Fibroblast of upper back skin (primary cell): ENCODE results near the gene ATP6V1B1.

Source experiments
- DNase-seq: peaks from one replicate; pipeline ENCODE4 v3.0.0-alpha.2; 2013

ATP6V1B1 gene

DNA sequence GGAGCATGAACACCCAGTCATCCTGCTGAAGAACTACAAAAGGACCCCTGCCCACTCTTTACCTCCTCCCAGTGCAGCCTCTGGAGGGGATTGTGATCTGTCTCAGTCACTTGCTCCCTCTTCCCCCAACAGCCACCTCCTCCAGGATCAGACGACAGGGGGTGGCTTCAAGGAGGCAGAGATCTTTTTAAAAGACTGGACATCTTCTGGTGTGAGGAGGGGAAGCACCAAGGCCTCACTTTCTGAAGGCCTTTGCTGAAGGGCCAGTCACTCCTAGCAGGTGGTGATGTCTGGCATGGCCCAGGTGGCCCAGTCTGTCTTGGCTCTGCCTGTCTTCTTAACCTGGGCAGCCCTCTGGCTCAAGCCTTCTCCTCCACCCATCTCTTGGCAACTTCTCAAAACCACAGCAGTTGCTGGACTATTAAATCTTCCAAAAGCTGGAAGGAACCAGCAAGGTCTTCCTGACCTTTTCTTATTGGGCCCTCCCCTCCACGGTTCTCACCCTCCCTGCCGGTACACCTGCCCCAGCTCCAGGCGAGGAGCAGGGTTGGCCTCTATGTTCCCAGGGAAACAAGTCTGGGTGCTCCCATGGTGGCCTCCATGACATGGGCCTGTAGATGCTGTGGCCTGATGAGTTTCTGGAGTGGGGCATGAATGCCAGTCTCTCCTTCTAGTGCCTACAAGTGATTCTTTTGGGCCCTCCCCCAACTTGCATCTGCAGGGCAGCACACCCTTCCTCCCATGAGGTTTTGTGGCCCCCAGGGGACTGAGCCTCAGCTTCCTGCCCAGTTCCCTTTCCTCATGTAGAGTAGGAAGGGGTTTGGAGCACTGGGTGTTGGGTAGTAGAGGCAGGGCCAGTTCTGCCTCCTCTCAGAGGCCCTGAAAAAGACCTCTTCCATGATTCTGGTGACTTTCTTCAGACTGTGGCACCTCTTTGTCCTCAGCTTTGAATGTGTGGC lies 5.0 kb upstream of the ATP6V1B1 start:
- DNase-seq: no peak

DNA sequence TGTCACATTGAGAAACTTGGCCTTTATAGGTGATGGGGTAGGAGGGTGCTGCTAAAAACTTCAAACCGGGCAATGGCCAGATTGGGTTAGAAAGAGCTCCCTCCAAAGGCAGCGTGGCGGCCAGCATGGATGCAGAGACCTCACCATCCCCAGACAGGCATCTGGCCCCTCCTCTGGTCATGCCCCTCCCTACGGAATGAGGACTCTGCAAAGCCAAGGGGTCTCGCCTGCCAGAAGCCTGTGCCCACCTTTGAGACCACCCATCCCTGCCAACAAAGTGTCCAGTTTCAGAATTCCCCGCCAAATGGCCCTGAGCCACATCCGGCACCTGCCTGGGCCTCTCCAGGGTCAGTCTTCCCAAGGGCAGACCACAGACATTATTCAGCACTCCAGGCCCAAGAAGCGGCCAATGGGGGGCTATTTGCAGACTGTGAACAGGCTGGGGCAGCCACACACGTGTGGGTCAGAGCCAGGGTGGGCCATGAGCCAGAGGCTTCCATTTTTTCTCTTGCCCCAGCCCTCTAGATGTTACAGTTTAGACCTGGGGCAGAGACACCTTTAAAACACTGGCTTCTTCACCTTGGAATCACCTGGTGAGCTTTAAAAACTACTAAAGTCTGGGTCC lies 4.2 kb upstream of the ATP6V1B1 start:
- DNase-seq: no peak

DNA sequence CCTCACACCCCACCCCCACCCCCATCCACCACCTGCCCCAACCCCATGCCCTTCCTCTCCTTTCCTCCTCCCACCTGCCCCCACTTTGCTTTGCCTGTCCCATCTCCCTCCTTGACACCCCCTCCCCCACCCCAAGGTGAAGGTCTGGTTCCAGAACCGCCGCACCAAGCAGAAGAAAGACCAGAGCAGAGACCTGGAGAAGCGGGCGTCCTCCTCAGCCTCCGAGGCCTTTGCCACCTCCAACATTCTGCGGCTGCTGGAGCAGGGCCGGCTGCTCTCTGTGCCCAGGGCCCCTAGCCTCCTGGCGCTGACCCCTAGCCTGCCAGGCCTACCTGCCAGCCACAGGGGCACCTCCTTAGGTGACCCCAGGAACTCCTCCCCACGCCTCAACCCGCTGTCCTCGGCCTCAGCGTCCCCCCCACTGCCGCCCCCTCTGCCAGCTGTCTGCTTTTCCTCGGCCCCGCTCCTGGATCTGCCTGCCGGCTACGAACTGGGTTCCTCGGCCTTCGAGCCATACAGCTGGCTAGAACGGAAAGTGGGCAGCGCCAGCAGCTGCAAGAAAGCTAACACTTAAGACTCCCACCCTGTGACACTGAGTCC lies 3.0 kb upstream of the ATP6V1B1 start:
- DNase-seq: no peak

DNA sequence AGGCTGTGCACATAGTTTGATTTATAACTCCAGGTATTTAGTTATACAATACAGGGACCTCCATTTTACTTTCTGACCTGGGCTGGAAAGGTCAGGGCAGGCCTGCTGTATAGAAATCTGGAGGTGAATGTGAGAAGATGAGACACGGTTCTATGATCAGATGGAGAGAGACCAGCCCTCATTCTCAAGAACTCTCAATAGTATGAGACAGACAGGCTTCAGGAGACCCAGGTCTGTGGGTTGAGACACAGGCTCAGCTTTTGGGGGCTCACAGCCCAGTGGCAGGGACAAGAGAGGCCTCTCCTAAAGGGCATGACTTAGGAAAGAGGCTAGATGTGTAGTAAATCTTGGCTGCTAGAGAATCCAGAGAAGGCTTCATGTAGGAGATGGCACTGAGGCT lies 719 bp upstream of the ATP6V1B1 start:
- no peak for DNase-seq

DNA sequence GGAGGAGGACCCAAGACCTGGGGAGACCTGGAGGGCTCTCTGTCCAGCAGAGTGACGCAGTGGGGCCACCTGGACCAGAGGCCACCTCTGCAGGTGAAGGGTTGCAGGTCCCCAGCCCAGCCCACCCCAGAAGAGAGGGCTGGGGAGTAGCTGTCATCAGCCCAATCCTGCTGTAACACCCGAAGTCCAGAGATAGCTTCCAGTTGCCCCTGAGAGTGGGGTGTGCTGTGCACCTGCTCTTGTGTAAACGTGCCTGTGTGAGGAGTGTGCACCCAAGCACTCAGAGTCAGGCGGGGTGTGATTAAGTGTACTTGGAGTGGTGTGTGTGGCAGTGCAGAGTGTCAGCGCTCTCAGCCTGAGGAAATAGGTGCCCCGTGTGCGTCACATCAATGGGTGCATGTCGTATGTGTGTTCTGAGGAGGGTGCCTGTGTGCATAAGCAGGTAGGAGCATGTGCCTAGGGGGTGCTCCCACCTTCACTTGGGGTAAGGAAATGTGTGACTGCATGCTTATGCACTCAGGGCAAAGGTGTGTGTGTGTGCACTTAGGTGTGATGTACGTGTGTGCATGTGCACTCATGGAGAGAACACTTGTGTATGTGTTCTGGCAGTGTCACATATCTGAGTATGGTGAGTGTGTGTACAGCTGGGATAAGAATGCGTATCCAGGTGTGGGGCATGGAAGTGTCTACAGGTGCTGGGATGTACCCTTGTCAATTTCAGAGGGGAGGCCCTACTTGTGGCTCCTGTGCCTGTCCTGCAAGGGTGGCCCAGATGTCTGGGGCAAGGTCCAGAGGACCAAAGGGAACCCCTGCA lies 672 bp downstream of the ATP6V1B1 start:
- no peak for DNase-seq

DNA sequence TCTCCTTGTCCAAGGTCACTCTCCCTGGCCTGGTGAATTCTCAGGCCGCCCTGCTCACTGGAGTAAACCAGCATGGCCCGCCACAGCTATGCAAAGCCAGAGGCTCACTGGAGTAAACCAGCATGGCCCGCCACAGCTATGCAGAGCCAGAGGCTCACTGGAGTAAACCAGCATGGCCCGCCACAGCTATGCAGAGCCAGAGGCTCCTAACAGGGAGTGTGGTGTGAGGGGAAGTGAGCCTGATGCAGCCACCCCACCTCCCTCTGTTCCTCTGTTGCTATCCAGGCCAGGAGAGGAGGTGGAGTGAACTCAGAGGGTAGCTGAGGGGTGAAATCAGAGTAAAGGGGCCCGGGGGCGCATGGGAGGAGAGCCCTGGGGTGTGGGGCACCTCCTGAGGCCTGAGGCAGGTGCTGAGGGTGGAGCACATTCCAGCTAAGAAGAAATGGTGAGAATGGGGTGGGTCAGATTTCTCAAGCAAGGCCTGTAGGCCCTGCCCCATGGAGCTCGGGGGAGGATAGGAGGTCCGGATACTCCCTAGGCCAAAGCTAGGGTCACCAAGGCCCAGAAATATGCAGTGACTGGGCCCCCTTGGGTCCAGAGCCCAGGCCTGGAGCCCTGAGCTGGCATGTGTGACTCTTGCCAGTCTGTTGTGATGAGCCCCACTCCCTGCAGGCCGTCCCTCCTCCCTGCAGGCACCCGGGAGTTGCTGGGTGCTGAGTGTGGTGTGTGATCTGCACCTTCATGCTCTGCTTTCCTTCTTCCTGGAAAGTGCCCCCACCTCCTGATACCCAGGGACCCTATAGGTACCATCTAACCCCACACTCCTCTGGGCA lies 1.5 kb downstream of the ATP6V1B1 start:
- DNase-seq: no peak

DNA sequence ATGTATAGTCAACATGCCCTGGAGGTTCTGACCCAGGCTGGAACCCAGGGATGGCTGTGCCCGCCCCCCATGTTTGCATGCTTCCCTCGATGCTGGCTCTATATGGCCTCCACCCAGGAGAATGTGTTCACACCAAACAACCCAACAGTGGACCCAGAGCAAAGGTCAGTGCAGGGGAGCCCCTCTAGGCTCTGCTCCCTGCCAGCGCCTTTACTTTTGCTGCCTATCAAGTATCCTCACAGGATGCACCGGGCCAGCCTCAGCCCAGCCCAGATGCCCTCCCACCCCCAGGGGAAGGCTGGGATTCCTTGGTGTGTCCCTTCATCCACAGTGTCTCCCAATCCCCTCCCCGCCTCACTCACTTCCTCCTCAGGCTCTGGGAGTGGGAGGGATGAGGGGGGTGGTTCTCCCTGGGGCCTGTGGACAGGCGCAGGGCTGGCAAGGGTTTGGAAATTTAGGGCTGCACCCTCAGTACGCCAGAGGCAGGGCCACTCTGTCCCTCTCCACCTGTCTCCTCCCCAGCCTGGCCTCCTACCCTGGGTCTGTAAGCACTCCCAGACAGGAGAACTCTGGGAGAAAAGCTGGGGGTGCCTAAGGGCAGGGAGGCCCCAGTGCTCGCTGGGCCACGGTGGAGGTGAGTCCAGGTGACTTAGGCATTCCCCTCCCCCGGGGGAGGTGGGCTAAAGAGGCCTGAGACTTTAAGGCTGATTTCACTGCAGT lies 2.3 kb downstream of the ATP6V1B1 start:
- DNase-seq: no peak

DNA sequence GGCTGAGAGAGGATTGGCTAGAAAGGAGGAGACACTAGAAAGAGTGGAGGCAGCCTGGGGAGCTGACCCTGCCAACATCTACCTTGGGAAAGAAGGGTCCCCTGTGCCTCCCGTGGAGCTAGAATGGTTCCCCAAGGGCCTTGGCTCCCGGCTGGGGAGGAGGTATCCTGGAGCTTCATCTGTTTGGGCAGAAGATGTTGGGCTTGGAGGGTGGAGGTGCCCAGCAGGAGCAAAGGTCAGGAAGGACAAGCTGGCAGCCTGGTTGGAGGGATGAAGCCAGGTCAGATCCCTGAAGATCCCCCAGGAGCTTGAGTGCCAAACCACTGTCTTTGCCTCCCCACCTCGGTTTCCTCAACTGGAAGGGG lies 2.9 kb downstream of the ATP6V1B1 start:
- DNase-seq: no peak

DNA sequence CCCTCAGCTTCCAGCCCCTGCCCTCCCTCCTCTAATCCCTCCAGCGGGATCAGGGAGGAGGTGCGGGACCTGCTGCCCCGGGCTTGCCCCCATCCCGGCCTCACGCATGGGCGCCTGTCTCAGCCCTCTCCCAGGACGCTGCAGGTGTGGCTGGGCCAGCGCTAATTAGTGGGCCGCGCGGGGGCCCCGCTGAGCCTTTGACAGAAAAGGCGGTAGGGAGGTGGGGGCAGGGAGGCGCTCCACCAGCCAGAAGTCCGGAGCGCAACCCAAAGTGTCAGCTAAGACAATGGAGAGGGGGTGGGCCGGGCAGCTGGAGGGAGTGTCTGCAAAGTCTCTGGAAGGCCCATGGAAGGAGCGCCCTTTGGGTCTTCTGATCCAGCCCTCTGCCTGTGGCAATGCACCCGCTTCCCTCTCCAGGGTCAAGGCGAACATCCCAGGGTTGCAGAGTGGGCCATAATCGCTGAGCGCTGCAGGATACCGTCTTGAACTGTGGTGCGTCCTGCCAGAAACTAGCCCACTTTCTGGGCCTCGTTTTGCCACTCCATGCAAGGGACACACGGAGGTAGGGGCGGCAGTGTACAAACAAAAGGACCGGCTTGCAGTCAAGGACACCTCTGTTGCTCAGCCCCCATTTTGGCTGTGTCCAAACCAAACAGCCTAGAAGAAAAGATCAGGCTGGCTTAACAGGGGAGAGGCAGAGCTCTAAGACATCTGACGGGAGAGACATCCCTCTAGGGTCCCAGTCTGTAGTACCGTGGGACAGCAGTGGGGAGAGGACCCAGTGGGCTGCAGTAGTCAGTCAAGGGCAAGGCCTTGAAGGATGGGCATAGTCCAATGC lies 3.5 kb downstream of the ATP6V1B1 start:
- no peak for DNase-seq

DNA sequence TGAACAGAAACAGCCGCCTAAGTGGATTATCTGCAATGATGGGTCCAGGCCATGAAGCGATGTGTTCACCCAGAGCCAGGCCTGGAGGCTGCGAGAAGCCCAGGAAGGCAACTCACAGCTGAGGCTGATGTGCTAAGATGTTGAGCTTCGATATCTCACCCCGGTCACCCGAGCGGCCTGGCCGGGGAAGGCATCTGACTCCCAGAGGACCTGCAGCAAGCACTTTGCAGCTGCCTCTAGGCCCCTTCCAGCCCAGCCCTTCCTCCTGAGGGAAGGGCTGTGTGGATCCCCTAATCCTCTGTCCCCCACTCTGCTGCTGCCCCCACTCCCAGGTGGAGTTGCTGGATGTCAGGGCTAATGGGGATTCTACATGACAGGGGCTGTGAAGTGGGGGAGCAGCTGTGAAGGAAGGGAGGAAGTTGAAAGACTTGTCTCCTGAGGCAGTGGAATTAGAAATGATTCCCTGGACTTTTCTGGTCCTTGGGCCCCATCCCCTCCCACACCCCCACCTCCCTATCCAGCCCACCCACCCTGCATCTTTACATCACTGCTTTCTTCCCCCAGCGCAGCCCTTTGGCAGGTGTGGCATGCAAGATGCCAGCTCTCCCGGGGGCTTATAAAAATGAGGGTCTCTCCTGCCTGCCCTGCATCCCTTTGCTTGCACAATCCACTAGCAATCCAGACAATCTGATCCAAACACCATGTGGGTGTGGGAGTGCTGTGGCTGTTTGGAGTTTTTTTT lies 4.3 kb downstream of the ATP6V1B1 start:
- DNase-seq: no peak

DNA sequence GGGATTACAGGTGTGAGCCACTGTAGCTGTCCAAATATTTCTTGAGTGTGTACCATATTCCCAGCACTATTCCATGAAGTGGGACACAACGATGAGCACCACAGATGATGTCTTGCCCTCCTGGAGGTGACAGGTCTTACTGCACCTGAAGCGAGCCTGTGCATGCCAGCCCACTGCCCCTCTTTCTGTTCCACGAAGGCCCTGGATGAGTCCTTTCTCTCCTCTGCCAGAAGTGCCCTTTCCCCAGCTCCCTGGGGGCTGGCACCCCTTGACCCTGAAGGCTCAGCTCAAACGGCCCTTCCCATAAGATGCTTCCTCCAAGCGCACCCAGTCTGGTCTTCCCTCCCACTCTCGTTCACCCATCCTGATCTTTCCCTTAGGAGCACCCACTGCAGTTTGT lies 5.5 kb downstream of the ATP6V1B1 start:
- no peak for DNase-seq

DNA sequence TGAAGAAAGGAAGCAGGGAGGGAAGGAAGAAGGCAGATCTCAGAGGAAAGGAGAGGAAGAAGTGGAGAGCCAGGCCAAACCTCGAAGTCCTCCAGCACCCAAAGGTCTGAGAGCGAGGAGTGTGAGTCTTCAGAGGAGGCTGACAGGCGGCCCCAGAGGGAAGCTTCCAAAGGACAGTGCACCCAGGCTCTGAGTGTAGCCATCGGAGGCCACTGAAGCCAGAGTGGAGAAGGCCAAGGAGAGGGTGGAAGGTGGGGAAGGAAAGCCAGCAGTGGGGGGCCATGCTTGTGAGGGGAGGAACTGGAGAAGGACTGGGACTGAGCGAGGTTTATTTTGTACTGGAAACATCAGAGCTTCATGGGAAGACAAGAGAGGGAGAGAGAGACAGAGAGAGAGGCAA lies 6.0 kb downstream of the ATP6V1B1 start:
- no peak for DNase-seq

DNA sequence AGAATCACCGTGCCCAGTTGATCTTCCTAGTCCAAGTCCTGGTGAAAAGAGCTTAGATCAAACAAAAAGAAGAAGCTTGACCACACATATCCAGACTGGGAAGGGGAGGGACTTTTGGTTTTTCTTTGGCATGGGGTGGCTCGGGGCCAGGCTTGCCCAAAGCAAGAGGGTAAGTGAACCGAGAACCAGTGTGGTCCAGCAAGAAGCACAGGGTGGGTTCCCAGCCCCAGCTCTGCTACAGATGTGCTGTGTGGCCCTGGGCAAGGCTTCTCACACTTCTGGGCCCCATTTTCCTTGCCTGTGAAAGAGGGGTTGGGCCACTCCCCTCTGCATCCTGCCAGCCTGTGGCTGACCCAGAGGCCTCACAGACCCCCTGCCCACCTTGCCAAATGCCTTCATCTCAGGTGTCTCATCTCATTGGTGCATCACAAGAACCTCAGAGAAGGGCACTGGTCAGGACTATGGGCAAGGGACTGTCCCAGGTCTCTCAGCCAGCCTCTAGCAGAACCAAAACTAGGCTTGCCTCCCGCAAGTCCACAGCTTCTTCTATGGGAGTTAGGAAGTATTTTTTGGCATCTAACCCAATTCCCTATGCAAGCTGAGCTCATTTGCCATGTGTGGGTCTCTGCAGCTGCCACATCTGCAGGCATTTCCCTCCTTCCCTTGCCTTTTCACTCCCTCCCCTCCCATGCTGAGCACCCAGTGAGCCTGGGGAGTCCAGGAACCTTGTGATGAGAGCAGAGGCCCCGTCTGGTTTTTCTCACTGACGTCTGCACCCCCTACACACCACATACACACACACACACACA lies 6.9 kb downstream of the ATP6V1B1 start:
- peak; percentile 20 for DNase-seq

DNA sequence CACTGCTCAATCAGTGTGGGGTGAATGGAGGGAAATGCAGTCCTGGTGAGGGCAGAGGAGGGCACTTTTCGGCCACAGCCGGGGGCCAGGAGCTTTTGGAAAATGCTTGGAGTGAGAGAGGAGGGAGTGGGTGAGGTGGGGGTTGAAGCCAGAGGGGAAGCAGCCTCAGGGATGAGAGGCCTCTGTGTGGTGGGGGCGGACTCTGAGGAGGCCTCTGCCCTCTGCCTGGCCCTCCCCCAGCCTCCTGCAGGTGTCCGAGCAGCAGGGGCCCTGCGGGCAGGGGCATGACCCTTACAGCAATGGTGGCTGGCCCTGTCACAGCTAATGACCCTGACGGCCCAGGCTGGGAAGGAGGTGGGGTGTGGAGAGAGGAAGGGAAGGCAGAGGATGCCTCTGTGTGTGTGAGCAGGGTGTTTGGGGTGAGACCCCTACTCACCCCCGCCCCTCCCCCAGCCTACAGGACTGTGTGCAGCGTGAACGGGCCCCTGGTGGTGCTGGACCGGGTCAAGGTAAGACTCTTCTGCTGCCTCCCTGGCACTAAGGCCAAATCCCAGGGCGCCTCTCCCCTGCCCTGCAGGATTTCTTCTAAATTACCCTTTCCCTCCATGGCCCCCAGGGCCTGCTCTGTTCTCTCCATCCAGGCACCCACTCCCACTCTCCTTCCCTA lies 7.6 kb downstream of the ATP6V1B1 start:
- no peak for DNase-seq

DNA sequence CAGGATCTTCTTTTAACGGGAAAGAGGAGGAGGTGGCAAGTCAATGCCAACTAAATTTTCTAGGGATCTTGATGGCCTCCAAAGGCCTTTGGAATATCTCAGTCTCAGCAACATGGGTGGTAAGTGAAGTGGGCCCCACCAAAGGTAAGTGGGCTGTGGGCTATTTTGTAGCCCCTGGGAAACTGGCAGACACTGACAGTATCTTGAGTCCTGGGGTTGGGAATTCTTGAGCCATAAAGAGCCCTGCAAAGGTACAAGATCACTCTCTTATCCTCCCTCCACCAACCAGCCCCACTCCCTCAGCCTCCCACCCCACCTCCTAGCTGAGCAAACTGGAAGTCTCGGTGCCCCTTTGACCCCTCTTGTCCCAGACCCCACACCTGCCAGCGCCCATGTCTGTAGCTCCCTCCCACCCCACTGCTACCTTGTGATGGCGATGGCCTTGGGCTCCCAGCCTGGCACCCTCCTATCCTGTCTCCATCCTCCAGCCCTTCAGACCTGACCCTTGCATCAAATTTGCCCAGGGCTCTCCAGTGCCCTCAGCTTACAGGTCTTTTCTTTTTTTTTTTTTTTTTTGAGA lies 8.5 kb downstream of the ATP6V1B1 start:
- no peak for DNase-seq

DNA sequence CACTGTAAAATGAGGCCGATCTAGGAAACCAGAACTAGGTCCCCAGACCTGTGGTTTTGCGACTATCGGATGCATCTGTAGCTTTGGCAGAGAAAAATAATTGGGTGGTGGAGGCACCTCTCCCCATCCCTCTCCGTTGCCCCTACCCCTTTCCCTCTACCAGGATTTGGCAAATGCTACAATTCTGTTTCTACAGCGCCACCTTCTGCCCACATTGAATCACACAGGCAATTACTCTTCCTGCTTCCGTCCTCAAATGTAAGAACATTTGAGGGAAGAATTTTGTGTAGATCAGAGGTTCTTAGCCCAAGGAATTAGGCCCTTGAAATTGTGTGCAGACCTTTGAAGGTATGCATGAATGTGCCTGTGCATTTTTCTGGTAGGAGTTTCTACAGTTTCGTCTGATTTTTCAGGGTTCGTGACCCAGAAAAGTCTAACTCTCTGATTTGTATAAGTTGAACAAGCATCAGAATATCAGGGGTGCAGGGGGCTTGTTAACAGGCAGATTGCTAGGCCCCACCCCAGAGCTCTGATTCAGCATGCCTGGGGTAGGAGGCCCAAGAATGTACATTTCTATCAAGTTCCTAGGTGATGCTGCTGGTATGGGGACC lies 11.2 kb downstream of the ATP6V1B1 start:
- DNase-seq: peak; percentile 51

DNA sequence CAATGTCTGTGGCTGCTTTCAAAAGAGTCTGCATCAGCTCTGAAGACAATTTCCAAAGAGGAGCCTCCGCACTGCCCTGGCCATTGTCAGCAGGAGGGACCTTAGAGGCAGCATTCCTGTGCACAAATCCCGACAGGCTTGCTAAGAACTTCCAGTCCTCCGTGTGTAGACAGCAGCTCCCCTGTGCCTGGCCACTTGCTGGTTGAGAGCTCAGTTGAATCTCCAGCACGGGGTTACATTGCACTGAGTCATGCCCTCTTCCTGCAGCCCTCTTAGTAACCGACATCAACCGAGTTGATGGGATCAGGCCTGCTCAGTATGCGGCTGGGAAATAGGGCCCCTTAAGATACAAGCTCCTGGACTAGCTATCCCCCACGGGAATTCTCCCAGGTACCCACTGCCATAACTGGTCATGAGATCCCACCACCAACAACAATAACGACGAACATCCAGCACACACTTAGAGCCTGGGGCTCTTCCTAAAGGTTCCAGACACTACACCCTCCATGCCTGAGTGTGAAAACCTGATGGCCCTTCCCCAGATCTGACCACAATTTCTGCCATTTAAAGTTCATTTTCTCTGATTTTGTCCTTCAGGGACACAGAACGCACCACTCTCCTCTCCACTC lies 12.0 kb downstream of the ATP6V1B1 start:
- peak; percentile 58 for DNase-seq
